ENCODE results near the gene ANKRD63.

GRCh38 chr15:40254452-40254851 lies 28.4 kb downstream of the ANKRD63 start:
- no peak for TF ChIP-seq CTCF (IDR thresholded peaks at IDR 0.05)
- TF ChIP-seq POLR2AphosphoS5 (IDR thresholded peaks at IDR 0.05): no peak
- no peak for TF ChIP-seq POLR2A (IDR thresholded peaks at IDR 0.05; ENCODE audit: low read depth)

Measured in esophagus muscularis mucosa (tissue), 3 donors.